HG03520 (cell line): ENCODE results near the gene FLNA.
"Not testable (repeated sequence)": the region's sequence is repeated elsewhere in the genome, so short reads cannot be mapped to it uniquely, and the experiment has no call there.

ENCODE experiments used
- ATAC-seq: cut with Tn5 transposase; IDR thresholded peaks from one replicate; pipeline ENCODE4 v1.9.1; 2021; ENCODE audit warnings: mild to moderate bottlenecking, moderate library complexity; ENCODE audit not compliant: unreplicated experiment

FLNA gene

DNA sequence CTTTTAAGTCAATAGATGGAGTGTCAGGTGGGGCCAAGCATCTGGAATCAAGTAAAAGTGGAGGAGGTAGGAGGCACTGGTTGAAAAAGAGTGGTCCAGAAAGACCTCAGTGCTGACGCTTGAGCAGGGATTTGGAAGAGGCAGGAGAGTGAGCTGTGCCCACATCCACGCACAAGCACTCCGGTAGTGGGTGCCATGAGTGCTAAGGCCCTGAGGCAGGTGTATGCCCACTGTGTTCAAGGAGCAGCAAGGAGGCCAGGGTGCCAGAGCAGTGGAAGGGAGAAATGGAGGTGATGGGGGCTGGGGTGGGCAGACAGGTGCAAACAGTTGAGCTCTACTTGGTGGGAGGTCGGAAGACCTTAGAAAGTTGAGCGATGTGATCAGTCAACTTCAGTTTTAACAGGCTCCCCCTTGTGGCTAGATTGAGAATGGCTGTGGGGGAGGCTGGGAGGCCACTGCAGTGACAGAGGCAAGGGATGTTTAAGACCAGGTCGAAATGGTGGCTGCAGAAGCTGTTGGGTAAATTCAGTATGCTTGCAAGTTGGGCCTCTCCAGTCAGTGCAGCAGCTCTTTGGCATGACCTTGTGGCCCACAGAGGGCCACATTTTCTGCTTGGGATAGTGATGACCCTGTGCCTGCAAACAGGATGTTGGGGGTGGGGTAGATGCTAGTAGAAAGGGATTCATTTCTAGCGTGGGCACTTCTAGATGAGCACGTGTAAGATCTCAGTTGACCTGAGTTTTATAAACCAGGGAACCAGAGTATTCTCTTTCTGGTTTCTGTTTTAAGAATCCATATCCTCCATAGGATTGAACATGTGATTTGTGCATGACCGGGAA, 66.1 kb downstream of the FLNA start:
- ATAC-seq: no peak

DNA sequence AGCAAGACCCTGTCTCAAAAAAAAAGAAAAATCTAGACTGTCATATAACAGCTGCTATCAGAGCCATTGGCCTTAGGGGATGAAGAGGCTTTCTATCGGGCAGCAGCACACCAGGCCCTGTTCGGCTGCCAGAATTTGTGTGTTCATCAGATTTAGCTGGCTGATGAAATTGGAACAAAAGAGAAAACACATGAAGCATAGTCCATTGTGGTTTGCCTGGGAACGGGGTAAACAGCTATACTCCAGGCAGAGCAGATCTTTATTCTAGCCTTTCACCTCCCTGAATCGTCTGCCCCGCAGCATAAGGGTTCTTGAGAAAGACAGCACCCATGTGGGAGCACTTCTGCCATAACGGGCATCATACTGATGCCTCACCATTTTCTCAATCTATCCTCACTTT, 67.2 kb downstream of the FLNA start:
- ATAC-seq: no peak

- ATAC-seq: no peak
Observed at GRCh38 chrX:154305541-154306205, 68.8 kb downstream of the FLNA start.

DNA sequence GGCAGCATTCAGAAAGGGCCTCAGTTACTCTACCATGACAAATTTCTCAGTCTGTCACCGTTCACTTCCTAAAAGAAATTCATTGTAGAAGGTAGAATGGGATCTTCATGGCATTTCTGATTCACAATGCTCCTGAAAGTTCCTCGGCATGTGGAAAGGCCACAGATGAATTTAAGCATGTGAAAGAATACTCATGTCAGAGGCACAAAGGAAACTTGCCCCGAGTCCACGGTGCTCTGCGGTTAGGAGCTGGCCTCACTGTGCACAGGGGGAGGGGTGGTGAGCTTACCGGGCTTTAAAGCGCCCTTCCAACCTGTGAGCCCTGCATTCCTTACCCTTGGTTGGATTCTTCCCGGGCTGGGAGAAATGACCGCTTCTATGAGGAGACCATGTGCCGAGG, 69.6 kb downstream of the FLNA start:
- no peak for ATAC-seq

GRCh38 chrX:154303476-154303875, 71.0 kb downstream of the FLNA start:
- ATAC-seq: no peak

- ATAC-seq: not testable (repeated sequence)
Observed at GRCh38 chrX:154302998-154303397, 71.4 kb downstream of the FLNA start.

GRCh38 chrX:154300816-154301215, 73.6 kb downstream of the FLNA start:
- ATAC-seq: no peak
